NCI-H526 treated with DMSO at 0.1 percent for 48 hours (cell line): Measurements from ENCODE around the gene ZNF438.

ENCODE experiments used
- DNase-seq: peaks from one replicate; lab custom pipeline; 2025; lab: John Stamatoyannopoulos, UW

The ZNF438 gene

GRCh38 chr10:30846710-30847109 lies 185.0 kb downstream of the ZNF438 start:
- no peak for DNase-seq

GRCh38 chr10:30842894-30843293 lies 188.8 kb downstream of the ZNF438 start:
- no peak for DNase-seq

- no peak for DNase-seq
These were observed 189.5 kb downstream of the ZNF438 start for GRCh38 chr10:30842185-30842584.

GRCh38 chr10:30840395-30841050 lies 191.1 kb downstream of the ZNF438 start:
- no peak for DNase-seq

- DNase-seq, result no peak
These were observed 192.0 kb downstream of the ZNF438 start for GRCh38 chr10:30839652-30840051.

GRCh38 chr10:30836406-30836805 lies 195.3 kb downstream of the ZNF438 start:
- no peak for DNase-seq

GRCh38 chr10:30835146-30835545 lies 196.5 kb downstream of the ZNF438 start:
- DNase-seq, result no peak

GRCh38 chr10:30834651-30835050 lies 197.0 kb downstream of the ZNF438 start:
- no peak for DNase-seq

GRCh38 chr10:30834153-30834552 lies 197.5 kb downstream of the ZNF438 start:
- DNase-seq, result no peak

DNA sequence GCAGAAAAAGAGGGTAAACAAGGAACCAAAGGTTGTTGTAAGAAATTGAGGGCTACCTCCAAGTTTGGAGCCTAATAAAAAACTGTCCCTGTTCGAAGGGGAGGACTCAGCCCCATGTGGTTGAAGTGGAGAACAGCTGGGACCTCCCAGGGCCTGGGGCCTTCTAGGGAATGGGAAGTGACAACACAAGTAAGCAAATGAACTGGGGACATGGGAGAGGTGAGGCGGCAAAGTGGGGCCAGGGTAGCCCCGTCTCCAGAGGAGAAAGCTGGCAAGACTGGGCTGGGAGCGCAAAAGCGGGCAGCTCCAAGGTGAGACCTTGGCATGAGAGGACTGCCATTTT lies 198.1 kb downstream of the ZNF438 start:
- DNase-seq, result no peak

DNA sequence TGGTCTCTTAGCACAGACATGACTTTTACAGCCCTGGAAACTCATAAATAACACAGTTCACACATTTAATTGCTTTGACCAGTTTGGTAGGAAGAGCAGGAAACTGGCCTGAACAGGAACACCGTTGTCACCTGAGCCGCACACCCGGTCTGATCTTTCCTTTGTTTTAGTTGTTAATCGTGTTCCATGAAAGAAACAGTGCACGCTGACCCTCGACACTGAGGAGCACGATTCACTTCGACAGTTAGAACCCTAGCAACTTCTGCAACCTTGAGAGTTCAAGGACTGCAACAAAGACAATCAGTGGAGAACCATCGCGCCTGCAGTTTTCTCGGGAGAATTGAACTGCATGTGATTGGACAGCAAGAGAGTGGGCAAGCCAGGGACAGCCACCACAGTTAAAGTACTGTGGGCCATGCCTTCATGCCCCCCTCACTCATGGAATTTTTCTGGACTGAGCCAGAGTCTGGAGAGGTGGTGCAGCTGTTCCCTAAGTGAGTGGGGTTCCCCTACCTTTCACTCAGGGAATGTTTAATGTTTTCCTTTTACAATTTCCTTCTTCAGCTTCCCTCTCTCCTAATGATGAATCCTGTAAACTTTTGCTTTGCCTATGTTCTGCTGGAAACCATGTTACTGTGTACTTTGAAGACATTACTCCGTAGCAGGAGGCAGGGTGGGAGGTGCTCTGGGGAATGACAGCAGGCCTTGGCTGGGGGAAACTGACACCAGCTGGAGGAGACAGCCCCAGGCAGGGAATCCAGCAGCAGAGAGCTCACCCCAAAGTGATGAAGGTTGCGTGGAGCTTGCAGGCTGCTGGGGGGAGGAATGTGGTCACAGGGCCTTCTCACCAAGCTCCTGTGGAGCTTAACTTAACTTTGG lies 198.7 kb downstream of the ZNF438 start:
- no peak for DNase-seq

- no peak for DNase-seq
These were observed 199.5 kb downstream of the ZNF438 start for GRCh38 chr10:30832001-30832748.

GRCh38 chr10:30831426-30831825 lies 200.2 kb downstream of the ZNF438 start:
- no peak for DNase-seq

- no peak for DNase-seq
These were observed 201.1 kb downstream of the ZNF438 start for GRCh38 chr10:30830315-30831230.

- DNase-seq, result no peak
These were observed 201.8 kb downstream of the ZNF438 start for GRCh38 chr10:30829901-30830300.

DNA sequence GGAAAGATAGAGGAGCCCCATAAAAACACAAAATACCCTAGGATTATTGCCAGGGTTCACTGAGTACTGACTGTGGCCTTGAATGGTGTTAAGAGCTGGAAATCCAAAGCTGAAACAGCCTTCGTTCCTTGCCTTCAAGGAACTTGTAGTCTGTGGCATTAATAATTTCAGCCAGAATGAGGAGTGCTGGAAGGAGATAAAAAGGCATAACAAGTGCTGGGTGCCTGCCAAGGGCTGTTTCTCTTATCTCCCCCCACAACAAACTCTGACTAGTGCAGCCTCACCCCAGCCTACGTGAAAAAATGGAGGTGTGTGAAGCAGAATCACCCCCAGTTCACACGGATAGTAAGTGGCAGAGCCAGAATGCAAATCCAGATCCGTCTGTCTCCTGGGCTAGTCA lies 203.0 kb downstream of the ZNF438 start:
- no peak for DNase-seq

- DNase-seq, result no peak
These were observed 203.5 kb downstream of the ZNF438 start for GRCh38 chr10:30828164-30828563.

DNA sequence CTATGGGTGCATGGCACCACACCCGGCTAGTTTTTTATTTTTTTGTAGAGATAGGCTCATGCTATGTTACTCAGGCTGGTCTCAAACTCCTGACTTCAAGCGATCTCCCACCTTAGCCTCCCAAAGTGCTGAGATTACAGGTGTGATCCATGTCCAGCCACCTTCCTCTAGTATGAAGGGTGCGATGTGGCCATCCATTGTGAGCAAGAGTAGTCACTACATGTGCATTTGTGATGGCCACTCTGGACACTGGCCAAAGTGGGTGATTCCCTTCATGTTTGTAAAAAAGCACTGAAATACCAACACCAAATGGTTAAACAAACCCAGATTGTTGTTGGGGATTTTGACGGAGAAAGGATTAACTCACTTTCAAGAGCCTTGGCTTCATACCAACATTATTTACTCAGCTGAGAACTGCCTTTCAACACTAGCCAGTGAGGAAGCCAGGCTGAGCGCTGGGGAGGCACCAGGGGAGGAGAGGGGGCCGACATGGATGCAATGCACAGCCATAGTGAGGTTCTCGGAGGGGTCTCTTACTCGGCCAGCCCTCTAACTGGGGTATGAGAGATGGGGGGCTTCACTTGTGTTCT lies 204.0 kb downstream of the ZNF438 start:
- no peak for DNase-seq

DNA sequence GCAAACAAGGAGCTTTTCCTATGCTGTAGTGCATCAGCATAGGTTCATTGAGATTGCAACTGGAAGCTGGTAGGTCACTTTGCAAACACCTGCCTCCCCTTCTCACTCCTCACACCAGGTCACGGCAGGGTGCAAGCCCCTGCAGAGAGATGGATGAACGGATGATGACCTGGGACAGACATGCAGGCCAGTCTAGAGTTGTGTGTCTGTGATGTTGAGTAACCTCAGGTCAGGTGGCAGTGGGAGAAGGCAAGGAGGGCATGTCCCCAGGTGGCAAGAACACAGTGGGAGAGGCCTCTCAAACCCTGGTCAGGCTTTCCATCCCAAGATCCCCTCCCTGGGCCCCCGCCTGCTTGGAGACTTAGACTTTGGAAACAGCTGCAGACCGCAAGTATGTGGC lies 205.0 kb downstream of the ZNF438 start:
- no peak for DNase-seq

GRCh38 chr10:30825495-30825894 lies 206.2 kb downstream of the ZNF438 start:
- no peak for DNase-seq

DNA sequence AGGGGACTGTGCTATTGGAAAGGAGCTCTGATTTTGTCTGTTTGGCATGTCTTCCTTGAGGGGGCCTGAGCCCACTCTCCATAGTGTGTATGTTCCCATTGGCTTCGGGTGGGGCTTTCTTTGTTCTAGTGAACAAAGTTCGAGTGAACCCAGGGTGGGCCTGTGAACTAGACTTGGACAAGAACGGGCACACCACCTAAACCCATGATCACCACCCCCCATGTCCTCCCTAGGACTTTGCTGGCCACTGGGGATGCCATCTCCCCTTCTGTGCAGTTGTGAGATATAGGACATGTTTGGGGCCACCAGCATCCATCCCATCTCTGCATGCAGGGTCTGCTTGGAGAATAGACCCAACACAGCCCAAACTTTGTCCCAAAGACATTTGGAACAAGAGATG lies 206.6 kb downstream of the ZNF438 start:
- DNase-seq, result no peak
